Astrocyte of the spinal cord (primary cell): ENCODE data around the gene VOPP1.
A peak's percentile ranks its signal among the peaks of the same experiment; 100 is the strongest.

Experiments used
- DNase-seq: peaks from one replicate; pipeline ENCODE4 v3.0.0; 2011; ENCODE audit warnings: low read depth, low spot score
- H3K4me3 ChIP-seq: 2 replicates; pipeline ENCODE4 v1.5.1; 2011; ENCODE audit warnings: low read depth, mild to moderate bottlenecking, low read length, moderate library complexity
- CTCF ChIP-seq: IDR thresholded peaks from 2 replicates; pipeline ENCODE4 v1.5.1; 2012; ENCODE audit warnings: low read depth, mild to moderate bottlenecking, low read length, inconsistent platforms
- in situ Hi-C: cut with HindIII; loops from 2 replicates; pipeline ENCODE4 v1.10.0; 2017; ENCODE audit warnings: low sequenced_read_pairs

VOPP1 gene

GRCh38 chr7:55533729-55534080 is 38.6 kb downstream of the VOPP1 start:
- TF ChIP-seq CTCF: no peak
- no peak for DNase-seq
- in situ Hi-C loops: no loop called here
- no peak overlapping the region for H3K4me3 ChIP-seq

DNA sequence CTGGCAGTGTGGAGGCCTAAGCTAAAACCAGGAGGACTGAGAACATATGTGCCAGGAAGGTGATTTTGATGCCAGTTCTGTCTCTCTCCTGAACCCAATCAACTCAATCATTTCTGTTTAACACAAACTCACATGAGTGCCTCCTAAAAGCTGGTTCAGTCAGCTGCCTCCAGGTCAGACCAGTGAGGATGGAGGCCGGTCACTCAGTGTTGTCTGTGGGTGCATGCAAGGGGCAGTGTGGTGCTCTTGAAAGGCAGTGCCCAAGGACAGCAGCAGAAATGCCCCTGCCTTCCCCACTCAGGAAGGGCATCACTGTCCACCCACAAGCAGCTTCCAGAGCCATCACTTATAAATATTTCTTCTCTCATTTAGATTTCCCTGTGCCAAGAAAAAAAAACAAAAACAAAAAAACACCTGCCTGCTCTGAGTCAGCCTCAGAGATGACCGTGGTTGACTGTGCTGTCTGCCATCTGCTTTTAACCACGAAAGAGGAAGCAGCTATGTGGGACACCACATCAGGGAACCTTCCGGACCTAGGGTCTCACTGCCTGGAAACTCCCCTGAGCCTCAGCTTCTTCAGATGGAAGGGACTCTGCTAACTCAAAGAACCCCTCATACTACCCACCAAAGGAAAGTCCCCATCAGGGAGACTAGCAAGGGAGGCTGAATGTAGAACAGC is 39.1 kb downstream of the VOPP1 start:
- no peak overlapping the region for H3K4me3 ChIP-seq
- no peak for TF ChIP-seq CTCF
- DNase-seq: peak; percentile 60
- in situ Hi-C loops: no loop called here

DNA sequence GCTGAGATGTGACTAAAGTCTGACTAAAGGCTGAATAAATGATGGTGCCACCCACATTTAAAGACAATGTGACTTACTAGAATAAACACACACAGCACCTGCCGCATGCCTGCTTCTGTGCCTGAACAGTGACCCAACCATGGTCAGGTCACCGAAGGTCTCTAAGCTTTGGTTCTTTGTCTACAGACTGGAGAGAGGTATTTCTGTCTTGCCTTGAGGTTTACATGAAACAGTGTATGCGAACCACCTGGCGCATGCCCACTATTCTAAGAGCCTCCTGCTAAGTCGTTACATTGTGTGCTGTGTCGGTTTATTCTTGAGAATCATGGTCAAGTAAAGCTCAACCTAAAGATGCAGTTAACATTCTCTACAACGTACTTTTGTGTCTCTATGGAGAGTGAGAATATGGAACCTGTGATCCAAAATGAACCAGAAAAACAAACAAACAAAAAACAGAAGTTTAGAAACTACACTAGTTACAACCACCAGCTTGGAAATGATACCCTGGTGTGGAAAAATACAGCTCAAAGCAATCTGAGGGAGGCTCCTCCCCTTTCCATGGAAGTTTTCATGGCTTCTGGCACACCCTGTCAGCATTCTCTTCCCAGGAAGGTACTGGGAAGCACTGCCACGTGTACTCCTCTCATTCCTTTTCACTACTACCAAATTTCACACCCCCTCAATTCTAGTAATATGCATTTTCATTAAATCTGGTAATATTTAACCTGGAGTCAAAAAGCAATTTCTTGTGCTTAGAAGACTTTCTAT is 40.0 kb downstream of the VOPP1 start:
- no peak for DNase-seq
- H3K4me3 ChIP-seq: no peak overlapping the region
- no peak for TF ChIP-seq CTCF

GRCh38 chr7:55531536-55531935 is 40.8 kb downstream of the VOPP1 start:
- TF ChIP-seq CTCF: no peak
- DNase-seq: no peak
- no peak overlapping the region for H3K4me3 ChIP-seq
- in situ Hi-C loops: no loop called here

More for the DNA sequence above, 40.0 kb downstream of the VOPP1 start:
- in situ Hi-C loops: no loop called here

GRCh38 chr7:55527307-55527706 is 45.0 kb downstream of the VOPP1 start:
- in situ Hi-C loops: no loop called here

DNA sequence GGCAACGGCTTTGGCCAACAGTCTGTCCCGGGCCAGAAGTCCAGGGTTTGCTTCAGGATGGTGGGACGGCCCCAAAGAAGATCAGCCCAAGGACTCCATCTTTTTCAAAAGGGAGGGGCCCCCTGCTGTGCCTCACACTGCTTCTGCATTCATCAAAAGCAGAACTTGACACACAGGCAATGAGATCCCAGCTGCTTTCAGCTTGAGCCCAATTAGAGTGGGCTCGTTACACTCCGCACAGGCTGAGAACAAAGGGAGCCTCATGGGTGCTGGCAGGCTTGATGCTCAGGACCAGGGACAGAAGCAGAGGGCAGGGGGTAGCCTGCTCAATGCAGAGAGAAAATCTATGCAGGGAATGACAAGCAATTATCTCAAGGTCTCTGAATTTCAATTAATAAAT is 45.5 kb downstream of the VOPP1 start:
- H3K4me3 ChIP-seq: no peak overlapping the region
- in situ Hi-C loops: no loop called here
- no peak for TF ChIP-seq CTCF
- DNase-seq: no peak

More at GRCh38 chr7:55527307-55527706, 45.0 kb downstream of the VOPP1 start:
- no peak for TF ChIP-seq CTCF
- H3K4me3 ChIP-seq: no peak overlapping the region
- DNase-seq: no peak
